PC-9 (cell line): ENCODE measurements around the gene REV3L.

Source experiments
- CTCF ChIP-seq: fragments of 200-600 bp; sonication (generic); conservative IDR thresholded peaks from 2 replicates; pipeline ENCODE4 v1.6.1; 2017; ENCODE audit warnings: mixed run types, antibody characterized with exemption, mild to moderate bottlenecking, moderate library complexity
- EZH2 ChIP-seq: fragments of 200-600 bp; sonication (generic); IDR thresholded peaks from 2 replicates; pipeline ENCODE4 v1.8.0; 2017; ENCODE audit warnings: antibody characterized with exemption, low read depth

GRCh38 chr6:111276335-111276734 lies 206.7 kb downstream of the REV3L start:
- TF ChIP-seq EZH2: no peak
- no peak for TF ChIP-seq CTCF
